Rectal smooth muscle tissue (tissue), 1 donor: ENCODE measurements around the gene NUP205.
"Not testable (repeated sequence)": the region's sequence is repeated elsewhere in the genome, so short reads cannot be mapped to it uniquely, and the experiment has no call there.

Experiments
- H3K27ac ChIP-seq: one replicate; pipeline ENCODE4 v1.7.0; 2013; ENCODE audit warnings: low read depth, low read length, inconsistent platforms
- H3K27me3 ChIP-seq: one replicate; pipeline ENCODE4 v1.7.0; 2013; ENCODE audit warnings: low read length; ENCODE audit not compliant: control insufficient read depth, insufficient read depth
- H3K36me3 ChIP-seq: one replicate; pipeline ENCODE4 v1.7.0; 2013; ENCODE audit warnings: low read length; ENCODE audit not compliant: control insufficient read depth, insufficient read depth
- H3K4me1 ChIP-seq: one replicate; pipeline ENCODE4 v1.7.0; 2013; ENCODE audit warnings: low read length; ENCODE audit not compliant: control insufficient read depth, insufficient read depth
- H3K4me3 ChIP-seq: one replicate; pipeline ENCODE4 v1.7.0; 2013; ENCODE audit warnings: low read length
- H3K9ac ChIP-seq: one replicate; pipeline ENCODE4 v1.7.0; 2013; ENCODE audit warnings: low read length

The NUP205 gene

DNA sequence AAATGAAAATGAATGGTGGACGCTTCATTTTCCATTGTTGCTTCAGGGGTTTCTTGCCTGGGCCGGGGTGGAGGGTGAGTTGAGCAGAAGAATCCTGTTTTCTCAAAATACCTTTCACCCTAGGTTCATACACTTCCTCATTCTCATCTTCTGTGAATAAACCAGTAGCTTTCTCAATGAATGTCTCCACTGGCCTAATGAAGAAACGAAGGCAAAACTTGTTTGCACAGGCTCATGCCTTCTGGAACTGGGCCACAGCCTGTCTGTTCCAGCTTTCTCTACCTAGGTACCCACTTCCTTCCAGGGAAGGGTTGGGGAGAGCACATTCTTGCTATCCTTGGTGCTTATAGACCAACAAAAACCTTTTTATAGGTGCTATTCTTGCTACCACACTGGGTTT lies 125.9 kb downstream of the NUP205 start:
- Histone ChIP-seq H3K27me3 (no peaks in the 10 kb centered on the region), H3K4me3 (no peak overlapping the region), H3K4me1 (peaks cover 6% of the 10 kb centered on the region), H3K9ac (no peak overlapping the region), H3K36me3 (no peaks in the 10 kb centered on the region), H3K27ac (no peak overlapping the region)

DNA sequence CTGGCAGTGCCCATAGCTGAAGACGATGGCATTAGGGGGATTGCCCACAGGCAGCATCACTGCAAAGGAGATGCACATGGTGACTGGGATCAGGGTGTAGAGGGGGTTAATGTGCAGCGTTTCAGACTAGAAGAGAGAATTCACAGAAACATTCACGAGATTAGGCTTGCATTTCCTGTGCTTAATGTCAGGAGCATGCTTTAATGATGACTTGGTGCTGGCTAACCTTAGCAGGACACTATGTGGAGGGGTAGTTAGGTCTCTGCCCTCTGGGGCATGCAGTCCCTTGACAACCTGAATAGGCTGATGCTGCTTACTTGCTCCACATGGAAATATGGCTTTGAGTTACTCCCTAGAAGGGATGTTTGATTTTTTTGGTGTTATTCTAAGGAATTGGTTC lies 126.4 kb downstream of the NUP205 start:
- no peak overlapping the region for H3K4me3 ChIP-seq
- no peak overlapping the region for H3K27ac ChIP-seq
- H3K36me3 ChIP-seq: no peaks in the 10 kb centered on the region
- no peaks in the 10 kb centered on the region for H3K27me3 ChIP-seq
- H3K4me1 ChIP-seq: peaks cover 1% of the 10 kb centered on the region
- H3K9ac ChIP-seq: no peak overlapping the region

DNA sequence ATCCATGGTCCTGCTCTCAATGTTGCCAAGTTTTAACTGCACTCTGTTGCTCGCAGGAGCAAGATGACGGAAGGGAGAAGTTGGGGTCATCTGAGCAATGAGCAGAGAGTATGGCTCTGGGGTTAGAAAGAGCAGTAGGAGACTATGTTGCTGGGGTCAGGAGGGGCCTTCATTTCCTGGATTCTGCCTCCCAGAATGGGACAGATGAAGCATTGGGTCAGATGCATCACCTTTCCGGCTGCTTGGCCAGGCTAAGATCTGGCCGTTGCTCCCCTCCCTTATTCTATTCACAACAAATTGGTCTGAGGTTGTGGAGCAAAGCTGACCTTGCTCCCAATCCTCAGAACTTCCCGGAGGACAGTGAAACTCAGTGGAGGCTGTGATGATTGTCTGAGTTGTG lies 127.0 kb downstream of the NUP205 start:
- H3K9ac ChIP-seq: no peak overlapping the region
- no peaks in the 10 kb centered on the region for H3K27me3 ChIP-seq
- H3K27ac ChIP-seq: no peak overlapping the region
- no peak overlapping the region for H3K4me3 ChIP-seq
- H3K36me3 ChIP-seq: no peaks in the 10 kb centered on the region
- no peaks in the 10 kb centered on the region for H3K4me1 ChIP-seq

DNA sequence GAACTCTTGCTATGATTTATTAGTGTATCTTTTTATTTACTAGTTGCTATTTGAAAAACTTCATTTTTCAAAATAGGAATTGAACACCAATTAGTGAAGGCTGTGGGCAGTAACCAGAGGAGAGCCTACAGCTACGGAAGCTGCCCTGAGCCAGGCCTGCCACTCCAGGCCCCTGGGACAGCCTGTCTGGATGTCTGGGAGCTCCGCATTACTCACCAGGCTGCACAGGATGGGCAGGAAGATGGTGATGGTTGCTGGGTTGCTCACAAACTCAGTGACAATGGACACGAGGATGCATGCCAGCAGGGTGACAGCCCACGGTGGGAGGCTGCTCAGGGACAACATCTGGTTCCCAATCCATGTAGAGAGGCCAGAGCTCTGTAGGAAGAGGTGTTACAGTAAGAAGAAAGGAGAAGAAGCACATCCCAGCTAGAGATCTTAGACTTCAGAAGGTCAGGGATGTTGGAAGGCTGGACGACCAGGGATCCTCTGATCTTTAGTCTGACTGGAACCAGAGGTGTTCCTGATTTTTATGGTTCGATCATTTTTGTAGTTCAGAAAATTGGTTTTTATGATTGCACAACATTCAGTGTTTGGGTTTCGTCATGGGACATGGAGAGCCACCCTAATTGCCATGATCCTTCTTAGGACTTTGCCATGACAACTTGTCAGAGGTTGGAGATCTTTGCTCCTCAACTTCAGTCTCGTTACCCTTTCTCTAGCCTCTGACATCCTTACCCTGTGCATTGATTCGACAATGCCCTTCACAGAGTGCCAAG lies 127.8 kb downstream of the NUP205 start:
- Histone ChIP-seq H3K36me3 (no peaks in the 10 kb centered on the region), H3K27ac (no peak overlapping the region), H3K9ac (no peak overlapping the region), H3K4me1 (no peaks in the 10 kb centered on the region), H3K4me3 (no peak overlapping the region), H3K27me3 (no peaks in the 10 kb centered on the region)

DNA sequence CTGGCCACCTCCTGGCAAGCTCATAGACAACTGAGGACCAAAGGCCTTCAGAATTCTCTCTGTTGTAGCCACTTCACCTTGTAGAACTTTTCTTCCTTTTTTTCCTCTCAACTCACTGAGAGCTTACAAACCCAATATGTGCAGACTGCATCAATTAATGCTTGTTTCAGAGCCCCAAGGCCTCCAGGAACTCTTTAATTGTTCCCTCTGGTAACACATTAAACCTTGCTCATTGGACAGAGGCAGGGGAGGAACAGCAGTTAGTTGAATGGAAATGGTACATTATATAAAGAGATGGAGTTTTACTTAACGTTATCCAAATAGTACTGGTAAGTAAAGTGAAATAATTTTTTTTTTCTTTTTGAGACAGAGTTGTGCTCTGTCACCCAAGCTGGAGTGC lies 129.7 kb downstream of the NUP205 start:
- H3K9ac ChIP-seq: no peak overlapping the region
- H3K4me3 ChIP-seq: no peak overlapping the region
- H3K36me3 ChIP-seq: no peaks in the 10 kb centered on the region
- H3K27ac ChIP-seq: no peak overlapping the region
- no peaks in the 10 kb centered on the region for H3K27me3 ChIP-seq
- no peaks in the 10 kb centered on the region for H3K4me1 ChIP-seq

DNA sequence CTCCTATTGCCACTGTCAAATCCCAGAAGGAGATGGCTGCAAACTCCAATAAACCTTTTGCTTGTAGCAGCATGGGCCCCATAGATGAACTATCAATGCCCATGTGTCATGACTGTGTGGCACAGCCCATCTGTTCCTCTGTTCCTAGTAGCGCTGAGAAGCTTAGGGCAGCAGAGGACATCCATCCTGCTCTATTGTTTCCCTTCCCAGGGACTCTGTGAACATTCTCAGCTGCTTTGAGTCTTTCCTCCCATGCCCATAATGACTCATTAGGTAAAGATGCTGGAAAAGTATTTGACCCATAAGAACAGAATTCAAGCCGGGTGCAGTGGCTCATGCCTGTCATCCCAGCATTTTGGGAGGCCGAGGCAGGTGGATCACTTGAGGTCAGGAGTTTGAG lies 132.8 kb downstream of the NUP205 start:
- H3K9ac ChIP-seq: no peak overlapping the region
- no peaks in the 10 kb centered on the region for H3K36me3 ChIP-seq
- no peak overlapping the region for H3K27ac ChIP-seq
- H3K4me3 ChIP-seq: no peak overlapping the region
- H3K4me1 ChIP-seq: no peaks in the 10 kb centered on the region
- H3K27me3 ChIP-seq: no peaks in the 10 kb centered on the region

DNA sequence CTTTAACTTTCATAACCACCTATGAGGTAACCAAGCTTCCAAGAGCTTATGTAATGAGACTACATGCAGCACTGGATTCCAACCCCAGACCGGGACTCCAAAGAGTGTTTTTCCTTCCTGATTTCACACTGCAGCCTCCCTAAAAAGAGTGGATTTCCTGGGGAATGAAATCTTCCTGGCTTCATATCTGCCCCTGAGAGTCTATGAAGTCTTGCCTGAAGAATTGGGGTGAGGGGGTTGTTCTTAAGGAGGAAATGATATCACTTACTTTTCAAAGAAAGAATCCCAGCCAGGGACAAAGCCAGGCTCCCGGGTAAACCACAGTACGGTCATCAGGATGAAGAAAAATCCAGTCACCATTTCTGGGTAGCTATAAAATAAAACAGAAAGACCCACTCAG lies 134.3 kb downstream of the NUP205 start:
- Histone ChIP-seq H3K36me3 (no peaks in the 10 kb centered on the region), H3K4me3 (no peak overlapping the region), H3K4me1 (no peaks in the 10 kb centered on the region), H3K27me3 (no peaks in the 10 kb centered on the region), H3K27ac (no peak overlapping the region), H3K9ac (no peak overlapping the region)

DNA sequence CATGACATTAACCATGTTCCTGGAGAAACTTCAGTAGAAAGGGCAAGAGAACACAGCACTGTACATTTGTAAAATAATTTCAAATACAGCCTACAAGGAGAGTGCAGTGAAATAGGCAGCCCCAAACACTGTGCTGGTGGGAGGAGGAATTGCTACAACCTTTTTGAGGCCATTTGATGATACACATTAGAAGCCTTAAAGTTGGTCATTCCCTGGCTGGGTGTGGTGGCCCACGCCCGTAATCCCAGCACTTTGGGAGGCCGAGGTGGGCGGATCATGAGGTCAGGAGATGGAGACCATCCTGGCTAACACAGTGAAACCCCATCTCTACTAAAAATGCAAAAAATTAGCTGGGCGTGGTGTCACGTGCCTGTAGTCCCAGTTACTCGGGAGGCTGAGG lies 134.9 kb downstream of the NUP205 start:
- not testable (repeated sequence) for H3K36me3 ChIP-seq, H3K4me3 ChIP-seq

DNA sequence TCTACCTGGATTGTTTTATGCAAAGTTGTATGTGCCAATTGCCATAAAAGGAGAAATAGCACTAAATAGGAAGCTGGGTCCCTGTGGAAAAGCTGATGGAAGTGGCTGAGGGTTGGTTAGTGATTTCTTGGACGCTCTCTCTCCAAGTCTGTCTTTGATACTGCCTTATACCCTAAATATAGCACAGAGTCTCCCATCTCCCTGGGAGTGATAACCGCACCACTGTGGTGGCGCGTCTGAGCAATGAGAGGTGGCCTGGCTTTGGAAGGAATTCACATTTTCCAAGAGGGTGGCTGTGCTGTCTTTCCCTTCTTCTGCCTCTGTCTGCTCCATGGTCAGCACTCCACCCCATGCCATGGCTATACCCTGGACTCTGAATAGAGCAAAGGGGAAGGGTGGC lies 135.8 kb downstream of the NUP205 start:
- Histone ChIP-seq H3K36me3 (no peaks in the 10 kb centered on the region), H3K4me1 (no peaks in the 10 kb centered on the region), H3K9ac (no peak overlapping the region), H3K4me3 (no peak overlapping the region), H3K27ac (no peak overlapping the region), H3K27me3 (no peaks in the 10 kb centered on the region)

More for the DNA sequence above, 134.9 kb downstream of the NUP205 start:
- not testable (repeated sequence) for H3K9ac ChIP-seq, H3K27me3 ChIP-seq, H3K4me1 ChIP-seq, H3K27ac ChIP-seq

DNA sequence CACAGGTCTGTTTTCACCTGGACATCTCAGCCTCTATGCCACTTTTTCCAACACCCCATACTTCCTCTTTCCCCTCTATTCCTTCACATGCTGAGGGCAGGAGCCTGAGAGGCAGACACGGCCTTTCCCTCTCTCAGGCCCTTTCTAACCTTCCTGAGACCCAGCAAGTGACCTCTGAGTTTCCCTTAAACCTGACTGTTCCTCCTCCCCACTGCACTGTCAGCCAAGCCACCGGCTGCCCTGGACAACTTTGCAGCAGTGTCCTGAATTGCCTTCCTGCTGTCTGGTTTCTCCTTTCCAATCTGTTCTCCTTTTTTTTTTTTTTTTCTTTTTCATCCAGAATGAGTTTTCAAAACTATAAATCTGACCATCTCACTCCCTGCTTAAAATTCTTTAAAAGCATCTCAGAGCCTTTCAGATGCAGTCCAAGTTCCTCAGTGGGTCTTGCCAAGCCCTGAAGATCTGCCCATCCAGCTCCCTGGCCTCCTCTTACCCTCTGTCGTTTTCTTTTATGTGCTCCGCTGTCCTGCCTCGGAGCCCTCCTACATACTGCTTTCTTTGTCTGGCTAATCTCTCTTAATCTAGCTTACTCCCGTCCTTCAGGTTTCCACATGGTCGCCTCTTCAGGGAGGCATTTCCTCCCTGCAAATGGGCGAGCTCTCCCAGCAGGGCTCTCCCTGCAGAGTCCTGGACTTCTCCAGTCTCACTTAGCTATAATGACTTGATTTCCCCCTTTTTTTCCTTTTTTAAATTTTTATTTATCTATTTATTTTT lies 139.7 kb downstream of the NUP205 start:
- Histone ChIP-seq H3K27ac (no peak overlapping the region), H3K36me3 (no peaks in the 10 kb centered on the region), H3K27me3 (no peaks in the 10 kb centered on the region), H3K4me1 (no peaks in the 10 kb centered on the region), H3K9ac (no peak overlapping the region), H3K4me3 (no peak overlapping the region)
